Measurements from ENCODE around the gene LINC01488. TPM values are rescaled to one million over a fixed set of nuclear protein-coding genes. Genes with fewer than 3 reads are reported as not detected.
A peak's percentile ranks its signal among the peaks of the same experiment; 100 is the strongest.

Gene LINC01488
- total and polyA plus RNA-seq, 2 of the 13 experiments (the other 11 are each of a cell fraction or from before 2014, with no cell fraction given), result 0.26 to 0.58 TPM

DNA sequence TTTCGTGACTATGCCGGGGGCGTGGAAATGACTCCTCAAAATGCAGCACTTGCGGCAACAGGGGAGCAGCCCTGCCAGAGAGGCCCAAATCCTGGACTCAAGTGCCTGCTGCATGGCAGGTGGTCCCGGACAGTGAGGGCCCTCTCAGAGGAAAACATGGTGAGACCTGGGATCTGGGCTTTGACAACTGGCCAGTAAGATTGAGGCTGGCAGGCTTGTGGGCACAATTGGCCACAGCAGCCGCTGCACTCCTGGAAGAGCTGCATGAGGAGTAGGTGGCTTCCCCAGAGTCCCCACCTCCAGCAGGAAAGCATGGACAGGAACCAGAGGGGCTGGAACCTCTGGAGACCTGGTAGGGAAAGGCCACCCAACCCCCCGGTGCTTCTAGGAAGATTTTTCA, 13.4 kb downstream of the LINC01488 start (continued):
- TF ChIP-seq, protein P1, sequence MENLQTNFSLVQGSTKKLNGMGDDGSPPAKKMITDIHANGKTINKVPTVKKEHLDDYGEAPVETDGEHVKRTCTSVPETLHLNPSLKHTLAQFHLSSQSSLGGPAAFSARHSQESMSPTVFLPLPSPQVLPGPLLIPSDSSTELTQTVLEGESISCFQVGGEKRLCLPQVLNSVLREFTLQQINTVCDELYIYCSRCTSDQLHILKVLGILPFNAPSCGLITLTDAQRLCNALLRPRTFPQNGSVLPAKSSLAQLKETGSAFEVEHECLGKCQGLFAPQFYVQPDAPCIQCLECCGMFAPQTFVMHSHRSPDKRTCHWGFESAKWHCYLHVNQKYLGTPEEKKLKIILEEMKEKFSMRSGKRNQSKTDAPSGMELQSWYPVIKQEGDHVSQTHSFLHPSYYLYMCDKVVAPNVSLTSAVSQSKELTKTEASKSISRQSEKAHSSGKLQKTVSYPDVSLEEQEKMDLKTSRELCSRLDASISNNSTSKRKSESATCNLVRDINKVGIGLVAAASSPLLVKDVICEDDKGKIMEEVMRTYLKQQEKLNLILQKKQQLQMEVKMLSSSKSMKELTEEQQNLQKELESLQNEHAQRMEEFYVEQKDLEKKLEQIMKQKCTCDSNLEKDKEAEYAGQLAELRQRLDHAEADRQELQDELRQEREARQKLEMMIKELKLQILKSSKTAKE (CRISPR knock-in tag; IDR thresholded peaks at IDR 0.05; ENCODE audit: borderline replicate concordance), result no peak
- no peak for TF ChIP-seq HOXA3 (CRISPR knock-in tag; IDR thresholded peaks at IDR 0.05)
- TF ChIP-seq ZNF432 (CRISPR knock-in tag; IDR thresholded peaks at IDR 0.05; ENCODE audit: borderline replicate concordance), result no peak
- TF ChIP-seq, protein P2, sequence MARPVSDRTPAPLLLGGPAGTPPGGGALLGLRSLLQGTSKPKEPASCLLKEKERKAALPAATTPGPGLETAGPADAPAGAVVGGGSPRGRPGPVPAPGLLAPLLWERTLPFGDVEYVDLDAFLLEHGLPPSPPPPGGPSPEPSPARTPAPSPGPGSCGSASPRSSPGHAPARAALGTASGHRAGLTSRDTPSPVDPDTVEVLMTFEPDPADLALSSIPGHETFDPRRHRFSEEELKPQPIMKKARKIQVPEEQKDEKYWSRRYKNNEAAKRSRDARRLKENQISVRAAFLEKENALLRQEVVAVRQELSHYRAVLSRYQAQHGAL (CRISPR knock-in tag; IDR thresholded peaks at IDR 0.05; ENCODE audit: not compliant biosample characterization), result no peak
- TF ChIP-seq ZIK1 (CRISPR knock-in tag; IDR thresholded peaks at IDR 0.05; ENCODE audit: borderline replicate concordance, low read depth), result no peak
- TF ChIP-seq ZBTB20 (CRISPR knock-in tag; IDR thresholded peaks at IDR 0.05; ENCODE audit: borderline replicate concordance, low read depth), result no peak

DNA sequence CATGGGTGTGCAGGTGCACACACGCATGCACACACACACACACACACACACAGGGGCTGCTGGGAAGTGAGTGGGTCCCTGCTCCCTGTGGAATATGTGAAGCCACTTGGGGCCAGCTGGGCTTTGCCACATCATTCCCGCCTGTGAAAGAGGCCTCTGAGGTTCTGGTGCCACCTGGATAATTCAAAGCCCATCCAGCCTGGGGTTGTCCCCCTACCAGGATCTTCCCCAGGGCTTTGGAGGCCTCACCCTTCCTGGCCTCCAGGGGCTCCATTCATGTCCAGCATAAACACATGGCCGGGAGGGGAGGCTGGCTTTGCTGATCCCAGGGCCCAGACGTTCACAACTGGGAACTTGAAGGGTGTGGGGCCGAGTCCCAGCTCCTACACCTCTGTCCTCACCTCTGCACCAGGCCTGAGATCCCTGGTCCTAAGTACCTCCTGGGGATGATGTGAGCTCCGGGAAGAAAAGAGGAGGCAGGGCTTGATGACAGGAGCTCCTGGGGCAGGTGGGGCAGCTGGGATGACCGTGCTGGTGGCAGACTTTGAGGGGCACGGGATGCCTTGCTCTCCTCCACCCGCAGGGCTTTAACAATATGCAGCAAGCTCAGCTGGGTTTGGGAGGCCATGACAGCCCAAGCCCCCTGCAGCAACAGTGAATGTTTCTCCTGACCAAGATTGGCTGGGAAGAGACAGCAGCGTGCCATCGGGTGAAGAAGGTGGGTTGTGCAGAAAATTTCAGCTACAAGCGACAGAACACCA, 14.2 kb downstream of the LINC01488 start:
- Histone ChIP-seq H3K4me2 (ENCODE audit: low read depth, low read length) (no peak overlapping the region), H3K79me2 (ENCODE audit: insufficient read depth, low read length) (no peaks in the 10 kb centered on the region), H3K27me3 (ENCODE audit: control insufficient read depth in 1 of 2, insufficient read depth in 2 of 2, low read length in 2 of 2) (peaks cover 0 to 3% of the 10 kb centered on the region in 2 experiments; a peak in 2 of 5 replicates), H3K36me3 (replicated peaks in 1 of 2; ENCODE audit: control insufficient read depth in 1 of 2, insufficient read depth in 2 of 2, low read length in 2 of 2) (no peaks in the 10 kb centered on the region), H3K9me3 (ENCODE audit: low read length) (no peaks in the 10 kb centered on the region), H3K27ac (ENCODE audit: extremely low read length, insufficient read depth, low read length) (no peak overlapping the region), H4K20me1 (ENCODE audit: insufficient read depth, low read length) (no peaks in the 10 kb centered on the region), H3K9ac (ENCODE audit: insufficient read depth, low read depth, low read length) (no peak overlapping the region), H3K4me1 (ENCODE audit: insufficient read depth, low read length) (peaks cover 74% of the 10 kb centered on the region), H3K4me3 (replicated peaks in 1 of 3; ENCODE audit: insufficient read depth in 1 of 3, low read depth in 2 of 3, low read length in 3 of 3) (no peak overlapping the region), H2AFZ (ENCODE audit: low read length) (no peak overlapping the region)
- ATAC-seq, result no peak
- ChIA-PET CTCF (ENCODE audit: low intra/inter-chr PET ratio, low total read pairs) (no interaction called here), POLR2A (interaction anchor here (0.6 to 2.6 kb wide), 3 partner anchors 10 to 147 kb away, joined by 3 to 16 read pairs (median 5); a partner anchor contains a TSS)
- no peak for FAIRE-seq
- in situ Hi-C loops (cut with HindIII; ENCODE audit: extremely low pct_ligation_motif_present, low pct_unique_long_range_greater_than_20kb) (no loop called here), intact Hi-C loops (cut with micrococcal nuclease; ENCODE audit: unreplicated experiment) (loop anchor here (2.0 to 10.0 kb wide), 2 partner anchors 27 to 149 kb away; partner anchors contain the start of gene CCND1)
- WGBS (ENCODE audit: low lambda C conversion rate), result 94% methylated on average over 10 of the region's 12 CpGs
- BruUV-seq (replicated peaks), result no TSS peak
- DNase-seq (ENCODE audit: low spot score), result no peak
- TF ChIP-seq TAF1 (CRISPR knock-in tag; IDR thresholded peaks at IDR 0.05), result 0 out of 2 replicates have a peak, but pooled peaks have one; percentile 13
- TF ChIP-seq MEF2D (CRISPR knock-in tag; IDR thresholded peaks at IDR 0.05), result no peak
- no peak for TF ChIP-seq TCF7 (IDR thresholded peaks at IDR 0.05; ENCODE audit: low read depth)
